Stimulated activated naive CD4-positive, alpha-beta T cell (primary cell): ENCODE data around the gene USP43.
"Not testable (repeated sequence)": the region's sequence is repeated elsewhere in the genome, so short reads cannot be mapped to it uniquely, and the experiment has no call there.

Source experiments
- DNase-seq, 6 experiments: peaks; one replicate each; lab custom pipeline; 2025; lab: John Stamatoyannopoulos, UW

The USP43 gene

DNA sequence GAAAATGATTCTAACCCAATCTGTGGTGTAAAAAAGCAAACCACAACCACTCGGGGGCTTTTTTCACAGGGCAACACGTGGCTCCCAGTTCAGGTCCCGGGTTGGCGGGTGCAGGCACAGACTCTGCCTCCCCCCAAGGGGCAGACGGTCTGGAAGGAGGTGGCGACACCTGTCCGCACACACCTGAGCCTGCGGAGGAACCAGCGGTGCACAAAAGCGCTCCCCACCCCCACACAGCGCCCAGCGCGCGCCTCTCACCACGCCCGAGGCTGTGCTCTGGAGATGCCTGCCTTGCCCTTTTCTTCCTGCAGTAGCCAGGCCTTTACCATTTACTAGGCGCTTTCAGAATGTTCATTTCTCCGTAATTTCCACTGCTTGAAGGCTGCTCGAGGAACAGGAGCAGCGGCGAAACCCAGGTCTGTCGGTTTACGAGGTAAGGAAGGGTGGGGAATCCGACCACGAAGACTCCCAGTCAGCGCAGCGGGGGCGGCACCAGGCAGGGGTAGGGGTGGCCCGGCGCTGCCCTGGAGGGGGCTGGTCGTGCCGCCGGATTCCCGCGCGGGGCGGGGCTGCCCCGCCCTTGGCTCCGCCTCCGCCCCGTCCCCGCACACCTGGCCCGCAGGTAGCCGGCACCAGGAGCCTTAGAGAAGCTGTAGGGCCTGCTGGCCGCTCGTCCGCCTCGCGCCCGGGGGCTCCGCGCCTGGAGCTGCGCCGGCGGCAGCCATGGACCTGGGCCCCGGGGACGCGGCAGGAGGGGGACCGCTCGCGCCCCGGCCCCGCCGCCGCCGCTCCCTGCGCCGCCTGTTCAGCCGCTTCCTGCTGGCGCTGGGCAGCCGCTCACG is at the start of gene USP43:
Gene USP43 (plus strand): TSS at position 608 of the 842 bp plus-strand sequence. CDS start 116 bp downstream, at position 724.
- DNase-seq, result no peak

DNA sequence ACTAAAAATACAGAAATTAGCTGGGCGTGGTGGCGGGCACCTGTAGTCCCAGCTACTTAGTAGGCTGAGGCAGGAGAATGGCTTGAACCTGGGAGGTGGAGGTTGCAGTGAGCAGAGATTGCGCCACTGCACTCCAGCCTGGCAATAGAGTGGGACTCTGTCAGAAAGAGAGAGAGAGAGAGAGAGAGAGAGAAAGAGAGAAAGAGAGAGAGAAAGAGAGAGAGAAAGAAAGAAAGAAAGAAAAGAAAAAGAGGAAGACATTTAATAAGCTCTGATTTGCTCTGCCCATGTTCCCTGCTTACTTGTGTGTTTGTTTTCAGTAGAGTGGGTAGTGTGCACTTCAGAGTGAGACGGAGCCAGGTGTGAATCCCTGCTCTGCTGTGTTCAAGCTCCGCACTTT is 47.7 kb upstream of the USP43 start:
- DNase-seq, result not testable (repeated sequence)

GRCh38 chr17:9598661-9599060 is 46.7 kb upstream of the USP43 start:
- no peak for DNase-seq

- DNase-seq, result not testable (repeated sequence)
Observed at GRCh38 chr17:9604583-9604982, 40.7 kb upstream of the USP43 start.

- no peak for DNase-seq
Observed at GRCh38 chr17:9606453-9606852, 38.9 kb upstream of the USP43 start.

GRCh38 chr17:9607058-9607457 is 38.3 kb upstream of the USP43 start:
- DNase-seq, result not testable (repeated sequence)

GRCh38 chr17:9611557-9611956 is 33.8 kb upstream of the USP43 start:
- DNase-seq, result no peak

DNA sequence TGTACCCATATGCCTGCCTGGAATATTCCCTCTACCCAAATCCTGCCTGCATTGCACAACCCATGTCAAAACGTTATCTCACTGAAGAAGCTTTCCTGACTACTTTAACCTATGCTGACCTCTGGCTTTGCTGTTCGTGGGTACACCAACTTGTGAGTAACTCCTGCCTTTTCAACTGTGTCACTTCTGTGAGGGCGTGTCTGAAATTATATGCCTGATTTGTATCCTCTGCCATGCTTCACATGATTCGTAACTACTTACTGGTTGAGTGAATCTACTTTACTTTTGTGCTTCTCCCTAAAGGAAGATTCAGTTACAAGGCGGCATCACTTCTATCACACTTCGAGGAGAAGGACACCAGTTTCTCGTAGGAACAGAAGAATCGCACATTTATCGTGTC is 33.3 kb upstream of the USP43 start:
- DNase-seq, result no peak

DNA sequence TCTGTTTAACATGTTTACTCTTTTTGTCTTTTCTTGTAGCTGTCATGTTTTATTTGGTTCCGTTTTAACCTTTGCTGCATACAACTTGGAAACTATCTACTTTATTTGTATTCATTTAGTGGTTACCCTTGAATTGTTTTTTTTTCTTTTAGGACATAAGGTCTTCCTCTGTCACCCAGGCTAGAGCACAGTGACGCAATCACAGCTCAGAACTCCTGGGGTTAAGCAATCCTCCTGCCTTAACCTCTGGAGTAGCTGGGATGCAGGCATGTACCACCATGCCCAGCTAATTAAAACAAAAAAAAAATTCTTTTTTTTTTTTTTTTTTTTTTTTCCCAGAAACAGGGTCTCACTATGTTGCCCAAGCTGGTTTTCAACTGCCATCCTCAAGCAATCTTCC is 29.8 kb upstream of the USP43 start:
- no peak for DNase-seq

DNA sequence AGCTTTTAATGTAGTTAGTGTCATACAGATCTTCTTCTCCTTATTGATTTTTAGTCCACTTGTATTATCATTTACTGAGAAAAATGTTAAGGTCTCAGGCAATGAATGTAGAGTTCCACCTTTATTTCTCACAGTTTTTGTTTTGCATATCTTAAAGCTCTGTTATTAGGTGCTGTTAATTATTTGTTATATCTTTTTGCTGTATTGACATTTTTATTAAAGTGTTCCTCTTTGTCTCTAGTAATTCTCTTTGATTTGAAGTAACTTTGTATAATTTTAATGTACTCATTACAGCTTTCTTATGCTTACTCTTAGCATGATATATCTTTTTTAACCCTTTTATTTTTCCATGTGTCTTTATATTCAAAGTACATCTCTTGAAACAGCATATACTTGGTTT is 22.4 kb upstream of the USP43 start:
- DNase-seq, result no peak

DNA sequence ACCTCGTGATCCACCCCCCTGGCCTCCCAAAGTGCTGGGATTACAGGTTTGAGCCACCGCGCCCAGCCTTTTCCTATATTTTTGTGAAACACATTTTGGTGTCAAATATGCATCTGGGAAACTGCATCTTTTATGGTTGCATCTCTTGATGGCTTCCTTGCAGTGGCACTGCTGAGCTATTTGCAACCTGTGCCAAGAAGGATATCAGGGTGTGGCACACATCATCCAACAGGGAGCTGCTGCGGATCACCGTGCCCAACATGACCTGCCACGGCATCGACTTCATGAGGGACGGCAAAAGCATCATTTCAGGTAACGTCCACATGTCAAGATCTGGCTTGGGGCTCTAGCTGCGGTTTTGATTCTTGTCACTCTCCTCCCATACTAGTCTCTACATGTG is 16.8 kb upstream of the USP43 start:
- no peak for DNase-seq

GRCh38 chr17:9632741-9633140 is 12.6 kb upstream of the USP43 start:
- no peak for DNase-seq

DNA sequence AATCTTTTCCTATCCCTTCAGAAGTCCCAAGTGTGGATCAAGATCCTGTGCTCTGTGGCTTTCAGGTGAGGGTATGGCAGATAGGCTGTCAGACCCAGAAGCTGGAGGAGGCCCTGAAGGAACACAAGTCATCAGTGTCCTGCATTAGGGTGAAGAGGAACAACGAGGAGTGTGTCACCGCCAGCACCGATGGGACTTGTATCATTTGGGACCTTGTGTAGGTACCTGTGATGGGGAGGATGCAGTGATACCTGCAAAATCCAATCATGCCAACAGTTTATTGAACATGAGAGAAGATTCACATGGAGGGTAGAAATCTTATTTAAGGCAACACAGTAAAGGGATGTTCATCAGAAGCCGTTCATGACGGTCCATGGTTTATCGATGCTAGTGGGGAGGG is 10.0 kb upstream of the USP43 start:
- DNase-seq, result no peak

DNA sequence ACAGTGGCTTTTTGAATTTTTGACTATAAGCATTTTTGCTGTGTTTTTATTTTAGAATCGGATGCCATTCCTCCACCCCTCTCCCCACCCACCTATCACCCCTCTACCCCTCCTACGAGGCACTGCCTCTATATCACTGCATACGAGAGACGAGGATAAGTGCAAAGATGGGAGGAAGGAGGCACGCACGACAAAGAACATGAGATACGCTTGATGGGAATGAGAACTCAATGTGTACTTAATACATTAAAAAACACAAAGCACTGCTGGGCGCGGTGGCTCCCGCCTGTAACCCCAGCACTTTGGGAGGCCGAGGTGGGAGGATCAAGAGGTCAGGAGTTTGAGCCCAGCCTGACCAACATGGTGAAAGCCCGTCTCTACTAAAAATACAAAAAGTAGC is 8.8 kb upstream of the USP43 start:
- DNase-seq, result no peak

- not testable (repeated sequence) for DNase-seq
Observed at GRCh38 chr17:9640388-9640787, 4.9 kb upstream of the USP43 start.

DNA sequence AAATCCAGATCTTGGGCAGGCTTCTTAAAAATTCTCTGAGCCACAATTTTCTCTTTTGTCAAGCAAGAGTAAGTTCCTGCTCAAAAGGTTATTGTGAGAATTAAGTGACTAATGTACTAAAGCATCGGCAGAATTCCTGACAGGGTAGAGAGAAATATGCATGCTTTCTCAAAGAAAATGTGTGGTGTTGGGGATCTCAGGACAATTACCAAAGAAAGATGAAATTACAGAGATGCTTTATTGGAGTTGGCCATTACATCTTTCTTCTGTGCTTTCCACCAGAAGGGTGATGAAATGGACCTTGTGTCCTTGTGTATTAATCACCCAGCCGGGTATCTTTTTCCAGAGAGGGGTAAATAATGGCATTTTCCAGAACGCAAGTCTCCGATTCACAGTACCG is 1.7 kb upstream of the USP43 start:
- DNase-seq, result no peak

DNA sequence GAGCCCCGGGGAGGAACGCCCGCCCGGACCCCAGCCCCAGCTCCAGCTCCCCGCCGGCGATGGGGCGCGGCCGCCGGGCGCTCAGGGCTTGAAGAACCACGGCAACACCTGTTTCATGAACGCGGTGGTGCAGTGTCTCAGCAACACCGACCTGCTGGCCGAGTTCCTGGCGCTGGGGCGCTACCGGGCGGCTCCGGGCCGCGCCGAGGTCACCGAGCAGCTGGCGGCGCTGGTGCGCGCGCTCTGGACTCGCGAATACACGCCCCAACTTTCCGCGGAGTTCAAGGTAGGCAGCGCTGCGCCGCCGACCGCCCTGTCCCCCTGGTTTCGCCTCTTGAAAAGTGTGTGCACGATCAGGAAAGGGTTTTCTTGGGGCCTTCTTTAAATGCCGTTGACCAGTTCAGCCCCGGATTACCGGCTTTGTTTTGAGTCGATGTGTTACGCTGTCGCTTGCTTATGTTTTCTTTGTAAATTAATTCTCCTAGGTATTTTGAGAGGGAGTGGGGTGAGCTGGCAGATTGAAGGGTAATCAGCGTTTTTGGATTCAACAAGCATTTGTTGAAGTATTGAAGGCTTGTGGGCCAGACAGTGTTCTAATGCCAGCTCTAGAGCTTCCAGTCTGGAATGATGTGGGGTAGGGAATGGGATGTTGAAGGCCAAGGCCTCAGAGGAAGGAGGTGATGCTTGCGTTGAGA is 681 bp downstream of the USP43 start:
- no peak for DNase-seq

DNA sequence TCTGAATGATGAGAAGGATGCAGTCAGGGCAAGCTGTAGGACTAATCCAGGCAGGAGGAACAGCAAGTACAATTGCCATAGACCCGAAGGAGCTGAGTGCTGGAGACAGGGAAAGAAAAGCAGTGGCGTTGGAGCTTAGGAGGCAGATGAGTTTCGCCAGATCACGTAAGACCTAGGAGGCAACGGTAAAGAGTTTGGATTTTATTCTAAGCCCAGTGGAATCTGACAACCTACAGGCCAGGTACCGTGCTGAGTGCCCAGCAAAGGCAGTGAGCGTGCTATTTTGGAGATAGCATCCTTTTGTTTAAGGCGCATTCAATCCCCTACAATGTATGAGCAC is 1.2 kb downstream of the USP43 start:
- no peak for DNase-seq

GRCh38 chr17:9647014-9647413 is 1.7 kb downstream of the USP43 start:
- DNase-seq, result no peak

DNA sequence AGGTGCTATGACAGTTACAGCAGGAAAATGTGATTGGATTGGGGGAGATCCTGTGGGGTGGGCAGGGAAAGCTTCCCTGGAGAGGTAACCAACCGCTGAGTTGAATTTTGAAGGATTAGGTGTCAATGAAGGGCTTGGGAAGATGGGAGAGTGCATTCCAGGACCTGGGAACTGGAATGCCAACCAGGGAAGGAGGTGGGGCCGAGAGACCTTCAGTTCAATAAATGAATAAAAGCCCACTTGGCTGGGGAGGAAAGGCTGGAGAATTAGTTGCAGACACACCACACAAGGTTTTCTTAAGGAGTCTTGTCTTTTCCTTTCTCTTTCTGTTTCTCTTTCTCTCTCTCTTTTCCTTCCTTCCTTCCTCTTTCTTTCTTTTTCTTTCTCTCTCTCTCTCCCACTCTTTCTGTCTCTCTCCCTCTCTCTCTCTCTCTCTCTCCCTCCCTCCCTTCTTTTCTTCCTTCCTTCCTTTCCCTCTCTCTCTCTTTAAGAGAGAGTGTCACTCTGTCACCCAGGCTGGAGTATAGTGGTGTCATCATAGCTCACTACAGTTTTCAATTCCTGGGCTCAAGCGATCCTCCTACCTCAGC is 3.3 kb downstream of the USP43 start:
- DNase-seq, result no peak

- DNase-seq, result no peak
Observed at GRCh38 chr17:9658593-9659211, 13.4 kb downstream of the USP43 start.

- DNase-seq, result no peak
Observed at GRCh38 chr17:9661027-9661426, 15.7 kb downstream of the USP43 start.

GRCh38 chr17:9663511-9663910 is 18.2 kb downstream of the USP43 start:
- not testable (repeated sequence) for DNase-seq
